Measurements from ENCODE around the gene TTC21B. TPM values are rescaled to one million over a fixed set of nuclear protein-coding genes. Genes with fewer than 3 reads are reported as not detected.

Gene TTC21B
- total RNA-seq, 2 experiments from 2014 or later = 26.2 to 29.8 TPM

- Histone ChIP-seq H3K9me2 (ENCODE audit: insufficient read depth, low read length) (no peaks in the 10 kb centered on the region), H4K20me1 (ENCODE audit: insufficient read depth, low read length) (no peaks in the 10 kb centered on the region), H2AFZ (ENCODE audit: low read length) (no peak overlapping the region), H3K4me3 (ENCODE audit: low read depth, low read length, poor library complexity, severe bottlenecking) (no peak overlapping the region), H3K36me3 (ENCODE audit: insufficient read depth, low read length) (peaks cover 64% of the 10 kb centered on the region), H3K27ac (ENCODE audit: low read depth, low read length, poor library complexity, severe bottlenecking) (no peak overlapping the region), H3K9me3 (ENCODE audit: low read length) (no peaks in the 10 kb centered on the region), H3K4me2 (ENCODE audit: low read length) (no peak overlapping the region), H3K79me2 (ENCODE audit: insufficient read depth, low read depth, low read length) (no peaks in the 10 kb centered on the region), H3K4me1 (ENCODE audit: insufficient read depth, low read length, poor library complexity, severe bottlenecking) (no peaks in the 10 kb centered on the region)
- intact Hi-C loops (cut with micrococcal nuclease; ENCODE audit: unreplicated experiment) = no loop called here
- no TSS peak for BruUV-seq (replicated peaks)
- POLR2A ChIA-PET = no interaction called here
- CTCF ChIA-PET (ENCODE audit: unreplicated experiment) = no interaction called here
- TF ChIP-seq EZH2phosphoT487 (IDR thresholded peaks at IDR 0.05; ENCODE audit: borderline replicate concordance, low read depth, low read length) = no peak
- no peak for TF ChIP-seq CTCF (conservative IDR thresholded peaks at IDR 0.05; ENCODE audit: low read length)
- no peak for DNase-seq (ENCODE audit: low spot score)
These were observed 39.9 kb downstream of the TTC21B start for GRCh38 chr2:165913636-165914035.

GRCh38 chr2:165911981-165912380 lies 41.6 kb downstream of the TTC21B start:
- Histone ChIP-seq H3K4me2 (ENCODE audit: low read length) (no peak overlapping the region), H3K4me3 (ENCODE audit: low read depth, low read length, poor library complexity, severe bottlenecking) (no peak overlapping the region), H3K79me2 (ENCODE audit: insufficient read depth, low read depth, low read length) (no peaks in the 10 kb centered on the region), H3K9me2 (ENCODE audit: insufficient read depth, low read length) (no peaks in the 10 kb centered on the region), H2AFZ (ENCODE audit: low read length) (no peak overlapping the region), H3K9me3 (ENCODE audit: low read length) (no peaks in the 10 kb centered on the region), H3K27ac (ENCODE audit: low read depth, low read length, poor library complexity, severe bottlenecking) (no peak overlapping the region), H3K36me3 (ENCODE audit: insufficient read depth, low read length) (peaks cover 60% of the 10 kb centered on the region), H4K20me1 (ENCODE audit: insufficient read depth, low read length) (no peaks in the 10 kb centered on the region), H3K4me1 (ENCODE audit: insufficient read depth, low read length, poor library complexity, severe bottlenecking) (no peaks in the 10 kb centered on the region)
- intact Hi-C loops (cut with micrococcal nuclease; ENCODE audit: unreplicated experiment) = no loop called here
- TF ChIP-seq CTCF (conservative IDR thresholded peaks at IDR 0.05; ENCODE audit: low read length) (no peak), EZH2phosphoT487 (IDR thresholded peaks at IDR 0.05; ENCODE audit: borderline replicate concordance, low read depth, low read length) (no peak)
- BruUV-seq (replicated peaks) = no TSS peak
- POLR2A ChIA-PET = interaction anchor here (1.1 to 1.4 kb wide), 4 partner anchors 9 to 47 kb away, joined by 3 to 5 read pairs (median 4); partner anchors contain the start of gene TTC21B
- CTCF ChIA-PET (ENCODE audit: unreplicated experiment) = no interaction called here
- no peak for DNase-seq (ENCODE audit: low spot score)

- intact Hi-C loops (cut with micrococcal nuclease; ENCODE audit: unreplicated experiment) = no loop called here
- Histone ChIP-seq H3K9me3 (ENCODE audit: low read length) (no peaks in the 10 kb centered on the region), H3K27ac (ENCODE audit: low read depth, low read length, poor library complexity, severe bottlenecking) (no peak overlapping the region), H3K36me3 (ENCODE audit: insufficient read depth, low read length) (peaks cover 59% of the 10 kb centered on the region), H3K9me2 (ENCODE audit: insufficient read depth, low read length) (no peaks in the 10 kb centered on the region), H3K4me2 (ENCODE audit: low read length) (no peak overlapping the region), H3K4me3 (ENCODE audit: low read depth, low read length, poor library complexity, severe bottlenecking) (no peak overlapping the region), H2AFZ (ENCODE audit: low read length) (no peak overlapping the region), H3K4me1 (ENCODE audit: insufficient read depth, low read length, poor library complexity, severe bottlenecking) (no peaks in the 10 kb centered on the region), H3K79me2 (ENCODE audit: insufficient read depth, low read depth, low read length) (no peaks in the 10 kb centered on the region), H4K20me1 (ENCODE audit: insufficient read depth, low read length) (no peaks in the 10 kb centered on the region)
- POLR2A ChIA-PET = interaction anchor here (0.9 to 1.4 kb wide), 5 partner anchors 8 to 42 kb away, joined by 3 to 5 read pairs (median 4); partner anchors contain the start of gene TTC21B
- BruUV-seq (replicated peaks) = no TSS peak
- TF ChIP-seq CTCF (conservative IDR thresholded peaks at IDR 0.05; ENCODE audit: low read length) (no peak), EZH2phosphoT487 (IDR thresholded peaks at IDR 0.05; ENCODE audit: borderline replicate concordance, low read depth, low read length) (no peak)
- DNase-seq (ENCODE audit: low spot score) = no peak
- CTCF ChIA-PET (ENCODE audit: unreplicated experiment) = no interaction called here
These were observed 42.3 kb downstream of the TTC21B start for GRCh38 chr2:165911231-165911630.

All from OCI-LY7 (cell line).